Neuronal stem cell (in vitro differentiated cells): Measurements from ENCODE around the gene LYPD5.
"Not testable (repeated sequence)": the region's sequence is repeated elsewhere in the genome, so short reads cannot be mapped to it uniquely, and the experiment has no call there.

Experiments
- DNase-seq: peaks from one replicate; pipeline ENCODE4 v3.0.0-alpha.2; 2013; ENCODE audit warnings: low spot score
- H2AFZ ChIP-seq: one replicate; pipeline ENCODE4 v1.6.1; 2013; ENCODE audit warnings: mild to moderate bottlenecking, low read length, inconsistent platforms
- H2AK5ac ChIP-seq: 2 replicates; pipeline ENCODE4 v1.6.1; 2013; ENCODE audit warnings: low read depth, mild to moderate bottlenecking, inconsistent platforms, low read length, moderate library complexity, mixed read lengths
- H2BK120ac ChIP-seq: 2 replicates; pipeline ENCODE4 v1.6.1; 2013; ENCODE audit warnings: low read depth, mild to moderate bottlenecking, inconsistent platforms, low read length, moderate library complexity, mixed read lengths
- H2BK12ac ChIP-seq: one replicate; pipeline ENCODE4 v1.6.1; 2013; ENCODE audit warnings: low read length, inconsistent platforms
- H2BK15ac ChIP-seq: 2 replicates; pipeline ENCODE4 v1.6.1; 2013; ENCODE audit warnings: mild to moderate bottlenecking, low read length, inconsistent platforms, mixed read lengths
- H2BK5ac ChIP-seq: one replicate; pipeline ENCODE4 v1.6.1; 2013; ENCODE audit warnings: inconsistent platforms, mild to moderate bottlenecking, low read length, moderate library complexity
- H3K14ac ChIP-seq: one replicate; pipeline ENCODE4 v1.6.1; 2013; ENCODE audit warnings: low read length, inconsistent platforms
- H3K18ac ChIP-seq: 2 replicates; pipeline ENCODE4 v1.6.1; 2013; ENCODE audit warnings: low read length, inconsistent platforms
- H3K23ac ChIP-seq: 2 replicates; pipeline ENCODE4 v1.6.1; 2013; ENCODE audit warnings: low read depth, mild to moderate bottlenecking, mixed read lengths, low read length, inconsistent platforms; ENCODE audit not compliant: poor library complexity
- H3K27ac ChIP-seq: replicated peaks from 3 replicates; pipeline ENCODE4 v1.5.1; 2013; ENCODE audit warnings: low read length, inconsistent platforms
- H3K27me3 ChIP-seq, 3 experiments: 2 replicates each; pipeline ENCODE4 v1.6.1; 2013; ENCODE audit warnings: low read length in 3 of 3, mild to moderate bottlenecking in 2 of 3, inconsistent platforms in 1 of 3, low read depth in 1 of 3, mixed read lengths in 1 of 3, moderate library complexity in 1 of 3; ENCODE audit not compliant: control insufficient read depth in 3 of 3, insufficient read depth in 3 of 3
- H3K36me3 ChIP-seq, 2 donors: replicated peaks in 1 of 2; 2 replicates each; pipeline ENCODE4 v1.6.1; 2013; ENCODE audit warnings: low read length in 2 of 2; ENCODE audit not compliant: control insufficient read depth in 2 of 2, insufficient read depth in 2 of 2
- H3K4ac ChIP-seq: 2 replicates; pipeline ENCODE4 v1.6.1; 2013; ENCODE audit warnings: inconsistent platforms, mild to moderate bottlenecking, low read length, moderate library complexity
- H3K4me1 ChIP-seq, 2 donors: 1 replicate in 1 of 2; 2 replicates in 1 of 2; pipeline ENCODE4 v1.6.1; 2013; ENCODE audit warnings: low read length in 2 of 2, low read depth in 1 of 2; ENCODE audit not compliant: control insufficient read depth in 2 of 2, insufficient read depth in 1 of 2
- H3K4me2 ChIP-seq: one replicate; pipeline ENCODE4 v1.6.1; 2013; ENCODE audit warnings: mild to moderate bottlenecking, low read length, inconsistent platforms; ENCODE audit not compliant: insufficient read depth, poor library complexity, severe bottlenecking
- H3K4me3 ChIP-seq, 2 donors: 2 replicates each; pipeline ENCODE4 v1.5.1; 2013; ENCODE audit warnings: low read length in 2 of 2, mild to moderate bottlenecking in 2 of 2, inconsistent platforms in 1 of 2, moderate library complexity in 1 of 2
- H3K79me1 ChIP-seq: one replicate; pipeline ENCODE4 v1.6.1; 2013; ENCODE audit warnings: low read depth, mild to moderate bottlenecking, inconsistent platforms, low read length, moderate library complexity
- H3K9ac ChIP-seq: one replicate; pipeline ENCODE4 v1.6.1; 2013; ENCODE audit warnings: mild to moderate bottlenecking, low read depth, low read length, inconsistent platforms; ENCODE audit not compliant: poor library complexity
- H3K9me3 ChIP-seq, 2 donors: replicated peaks in 1 of 2; 2 replicates each; pipeline versions ENCODE3 to v1.6.1; 2013; ENCODE audit warnings: low read length in 2 of 2, mild to moderate bottlenecking in 2 of 2, inconsistent platforms in 1 of 2, low read depth in 1 of 2, mixed read lengths in 1 of 2, moderate library complexity in 1 of 2; ENCODE audit not compliant: control insufficient read depth in 2 of 2, insufficient read depth in 1 of 2
- H4K8ac ChIP-seq: one replicate; pipeline ENCODE4 v1.6.1; 2013; ENCODE audit warnings: low read depth, mild to moderate bottlenecking, inconsistent platforms, low read length, moderate library complexity
- H4K91ac ChIP-seq: one replicate; pipeline ENCODE4 v1.6.1; 2013; ENCODE audit warnings: low read length, low read depth, mild to moderate bottlenecking, inconsistent platforms; ENCODE audit not compliant: poor library complexity
- WGBS, 2 donors: extraction: QIAGEN DNeasy Blood & Tissue Kit; methylation state at CpG; one replicate each; pipeline ENCODE4 v1.1.7; 2013; ENCODE audit warnings: missing lambda C conversion rate in 2 of 2, mixed read lengths in 1 of 2; ENCODE audit not compliant: insufficient read length in 2 of 2, insufficient replicate concordance in 1 of 2; ENCODE audit errors: extremely low coverage in 2 of 2; 5-methylcytosine and 5-hydroxymethylcytosine counted together

The LYPD5 gene

GRCh38 chr19:43764684-43765083 is 37.6 kb downstream of the LYPD5 start:
- DNase-seq, H3K23ac ChIP-seq, H2AK5ac ChIP-seq, H2AFZ ChIP-seq, H3K4me2 ChIP-seq, H4K91ac ChIP-seq, H3K4ac ChIP-seq, H3K27ac ChIP-seq, H3K9me3 ChIP-seq, H3K79me1 ChIP-seq, H2BK120ac ChIP-seq, H3K36me3 ChIP-seq, H2BK5ac ChIP-seq, H3K14ac ChIP-seq, H3K4me3 ChIP-seq, H3K4me1 ChIP-seq, H3K9ac ChIP-seq, H3K18ac ChIP-seq, H2BK12ac ChIP-seq, H4K8ac ChIP-seq, H2BK15ac ChIP-seq: not testable (repeated sequence)
- peaks cover 0 to 13% (median 0%) of the 10 kb centered on the region in 3 experiments for H3K27me3 ChIP-seq
- no CpG with 5 or more reads among the region's 8 CpGs for WGBS, 2 donors

GRCh38 chr19:43763473-43763939 is 38.7 kb downstream of the LYPD5 start:
- H3K14ac ChIP-seq, result no peak overlapping the region
- DNase-seq, result no peak
- peak overlapping the region; percentile 14 for H2BK12ac ChIP-seq
- H4K8ac ChIP-seq, result no peak overlapping the region
- no peaks in the 10 kb centered on the region for H3K9me3 ChIP-seq
- H3K4me3 ChIP-seq, result no peak overlapping the region
- H2AFZ ChIP-seq, result no peak overlapping the region
- no peak overlapping the region for H3K27ac ChIP-seq
- H4K91ac ChIP-seq, result no peak overlapping the region
- no peak overlapping the region for H3K23ac ChIP-seq
- no CpG with 5 or more reads among the region's 3 CpGs for WGBS, 2 donors
- H3K27me3 ChIP-seq, result peaks cover 0 to 6% (median 0%) of the 10 kb centered on the region in 3 experiments
- H2BK120ac ChIP-seq, result no peak overlapping the region
- H3K36me3 ChIP-seq, result no peaks in the 10 kb centered on the region
- peaks cover 0 to 6% of the 10 kb centered on the region in 2 donors for H3K4me1 ChIP-seq
- no peak overlapping the region for H3K4me2 ChIP-seq
- peak overlapping the region; percentile 30 for H3K9ac ChIP-seq
- H2BK5ac ChIP-seq, result no peak overlapping the region
- H2BK15ac ChIP-seq, result no peak overlapping the region
- H3K79me1 ChIP-seq, result no peaks in the 10 kb centered on the region
- H3K18ac ChIP-seq, result no peak overlapping the region
- peak overlapping the region; percentile 47 for H2AK5ac ChIP-seq
- no peak overlapping the region for H3K4ac ChIP-seq

GRCh38 chr19:43762814-43763213 is 39.4 kb downstream of the LYPD5 start:
- H2BK15ac ChIP-seq, result no peak overlapping the region
- H2BK12ac ChIP-seq, result no peak overlapping the region
- H3K4me1 ChIP-seq, result peaks cover 0 to 6% of the 10 kb centered on the region in 2 donors
- no peak overlapping the region for H2BK120ac ChIP-seq
- no peaks in the 10 kb centered on the region for H3K36me3 ChIP-seq
- H2BK5ac ChIP-seq, result no peak overlapping the region
- no peak overlapping the region for H3K18ac ChIP-seq
- H3K27me3 ChIP-seq, result peaks cover 0 to 4% (median 0%) of the 10 kb centered on the region in 3 experiments
- no peak overlapping the region for H3K27ac ChIP-seq
- no peak overlapping the region for H2AFZ ChIP-seq
- no peak overlapping the region for H3K4me3 ChIP-seq
- no peaks in the 10 kb centered on the region for H3K79me1 ChIP-seq
- H3K4me2 ChIP-seq, result no peak overlapping the region
- H4K91ac ChIP-seq, result no peak overlapping the region
- DNase-seq, result no peak
- H3K4ac ChIP-seq, result no peak overlapping the region
- no peak overlapping the region for H3K23ac ChIP-seq
- no peak overlapping the region for H3K9ac ChIP-seq
- H3K9me3 ChIP-seq, result no peaks in the 10 kb centered on the region
- H3K14ac ChIP-seq, result no peak overlapping the region
- WGBS, 2 donors, result no CpG with 5 or more reads among the region's 3 CpGs
- H4K8ac ChIP-seq, result no peak overlapping the region
- no peak overlapping the region for H2AK5ac ChIP-seq

GRCh38 chr19:43760941-43761340 is 41.3 kb downstream of the LYPD5 start:
- no peak overlapping the region for H3K4me2 ChIP-seq
- no peak overlapping the region for H2AFZ ChIP-seq
- no peaks in the 10 kb centered on the region for H3K27me3 ChIP-seq
- no peak overlapping the region for H4K91ac ChIP-seq
- H3K14ac ChIP-seq, result no peak overlapping the region
- H3K79me1 ChIP-seq, result no peaks in the 10 kb centered on the region
- no peak overlapping the region for H3K4me3 ChIP-seq
- DNase-seq, result no peak
- no peak overlapping the region for H4K8ac ChIP-seq
- peaks cover 0 to 6% of the 10 kb centered on the region in 2 donors for H3K4me1 ChIP-seq
- no peak overlapping the region for H2BK5ac ChIP-seq
- no peak overlapping the region for H3K23ac ChIP-seq
- no peak overlapping the region for H2AK5ac ChIP-seq
- H3K9me3 ChIP-seq, result no peaks in the 10 kb centered on the region
- no peak overlapping the region for H2BK15ac ChIP-seq
- no peak overlapping the region for H2BK12ac ChIP-seq
- WGBS, 2 donors, result no CpG with 5 or more reads among the region's 4 CpGs
- peaks cover 0 to 7% of the 10 kb centered on the region in 2 donors for H3K36me3 ChIP-seq
- H3K27ac ChIP-seq, result no peak overlapping the region
- no peak overlapping the region for H2BK120ac ChIP-seq
- H3K9ac ChIP-seq, result no peak overlapping the region
- no peak overlapping the region for H3K4ac ChIP-seq
- H3K18ac ChIP-seq, result no peak overlapping the region
